GM12878 (cell line): Measurements from ENCODE around the gene CTNNA3. TPM values are rescaled to one million over a fixed set of nuclear protein-coding genes. Genes with fewer than 3 reads are reported as not detected.

ENCODE experiments used
- ATAC-seq: fragments of 200-7000 bp; cut with Tn5 transposase; 3 replicates; pipeline ENCODE4 v1.9.1; 2020; ENCODE audit warnings: mild to moderate bottlenecking, moderate library complexity
- BruUV-seq: library from RNA; stranded (reverse); fragments of 400-500 nt; replicated peaks from 2 replicates; lab custom pipeline; 2021; lab: Mats Ljungman, UMichigan
- CTCF ChIA-PET: fragments of 300-600 bp; sonication (Branson Sonifier 250); formaldehyde crosslinking; extraction: SDS; loops from one replicate; lab custom pipeline; 2021; ENCODE audit warnings: inconsistent platforms; lab: Yijun Ruan, JAX
- POLR2A ChIA-PET: fragments of 350-600 bp; formaldehyde crosslinking; extraction: SDS; loops from one replicate; lab custom pipeline; 2021; ENCODE audit warnings: inconsistent platforms; lab: Charles Lee
- RAD21 ChIA-PET: fragments of 300-600 bp; sonication (Branson Sonifier 250); formaldehyde crosslinking; loops from one replicate; lab custom pipeline; 2023; ENCODE audit warnings: antibody characterized with exemption; ENCODE audit not compliant: unreplicated experiment; lab: Charles Lee
- SMC1A ChIA-PET: fragments of 300-600 bp; sonication (Branson Sonifier 250); formaldehyde crosslinking; loops from one replicate; lab custom pipeline; 2023; ENCODE audit not compliant: unreplicated experiment, uncharacterized antibody; lab: Charles Lee
- DNase-seq: peaks from one replicate; pipeline ENCODE4 v3.0.0-alpha.2; 2011; ENCODE audit warnings: low read depth, low spot score
- FAIRE-seq: peaks from 3 replicates; lab custom pipeline; 2011; peaks lifted over from hg19 to GRCh38; lab: Jason Lieb, UNC
- H2AFZ ChIP-seq: 2 replicates; pipeline ENCODE4 v1.6.0; 2011; ENCODE audit warnings: low read depth, low read length, control low read depth; ENCODE audit not compliant: control insufficient read depth
- H3K27ac ChIP-seq: 2 replicates; pipeline ENCODE4 v1.5.1; 2011; ENCODE audit warnings: control low read depth; ENCODE audit not compliant: control insufficient read depth, insufficient read depth
- H3K27me3 ChIP-seq, 2 experiments: replicated peaks in 1 of 2; 2 replicates each; pipeline versions ENCODE4 v1.6.0 to v1.6.1; 2011; ENCODE audit warnings: low read length in 1 of 2; ENCODE audit not compliant: control insufficient read depth in 2 of 2, insufficient read depth in 2 of 2
- H3K36me3 ChIP-seq, 2 experiments: 2 replicates each; pipeline ENCODE4 v1.5.1; 2011; ENCODE audit warnings: low read length in 1 of 2; ENCODE audit not compliant: control insufficient read depth in 2 of 2, insufficient read depth in 2 of 2
- H3K4me1 ChIP-seq: 2 replicates; pipeline ENCODE4 v1.6.1; 2011; ENCODE audit warnings: mild to moderate bottlenecking, low read length, moderate library complexity, mixed read lengths; ENCODE audit not compliant: control insufficient read depth, insufficient read depth
- H3K4me2 ChIP-seq: 2 replicates; pipeline ENCODE4 v1.6.0; 2011; ENCODE audit warnings: control low read depth; ENCODE audit not compliant: control insufficient read depth, insufficient read depth
- H3K4me3 ChIP-seq: fragments of 200-600 bp; sonication (generic); 2 replicates; pipeline ENCODE4 v1.5.1; 2016
- H3K79me2 ChIP-seq: 2 replicates; pipeline ENCODE4 v1.6.0; 2011; ENCODE audit warnings: low read length; ENCODE audit not compliant: control insufficient read depth, insufficient read depth
- H3K9ac ChIP-seq: 2 replicates; pipeline ENCODE4 v1.8.0; 2011; ENCODE audit warnings: low read length, control low read depth, mixed read lengths; ENCODE audit not compliant: control insufficient read depth, insufficient read depth
- H3K9me3 ChIP-seq: replicated peaks from 3 replicates; pipeline ENCODE4 v1.5.1; 2011; ENCODE audit warnings: mild to moderate bottlenecking, low read length; ENCODE audit not compliant: control insufficient read depth, insufficient read depth
- H4K20me1 ChIP-seq: 2 replicates; pipeline ENCODE4 v1.6.0; 2011; ENCODE audit not compliant: control insufficient read depth, insufficient read depth
- ATF7 ChIP-seq: fragments of 450-650 bp; IDR thresholded peaks from 2 replicates; pipeline ENCODE4 v1.6.1; 2016; ENCODE audit warnings: low read depth, mild to moderate bottlenecking
- BMI1 ChIP-seq: fragments of 450-650 bp; IDR thresholded peaks from 2 replicates; pipeline ENCODE4 v1.6.1; 2016; ENCODE audit warnings: mild to moderate bottlenecking, moderate library complexity, borderline replicate concordance
- GATAD2B ChIP-seq: fragments of 450-650 bp; conservative IDR thresholded peaks from 2 replicates; pipeline ENCODE4 v1.6.1; 2017; ENCODE audit warnings: low read depth, mild to moderate bottlenecking, moderate library complexity
- NFXL1 ChIP-seq: fragments of 450-650 bp; IDR thresholded peaks from 2 replicates; pipeline ENCODE4 v1.6.1; 2017; ENCODE audit warnings: antibody characterized with exemption, mild to moderate bottlenecking, borderline replicate concordance
- NR2C1 ChIP-seq: fragments of 450-650 bp; IDR thresholded peaks from 2 replicates; pipeline ENCODE4 v1.6.1; 2017; ENCODE audit warnings: antibody characterized with exemption, mild to moderate bottlenecking, moderate library complexity
- RCOR1 ChIP-seq: conservative IDR thresholded peaks from 2 replicates; pipeline ENCODE4 v1.6.1; 2012; ENCODE audit warnings: low read depth, low read length, improper control_type of control experiment
- RFX5 ChIP-seq: IDR thresholded peaks from 2 replicates; pipeline ENCODE4 v1.6.1; 2011; ENCODE audit warnings: low read depth, low read length, improper control_type of control experiment
- SIN3A ChIP-seq: IDR thresholded peaks from 2 replicates; pipeline ENCODE4 v1.6.1; 2012; ENCODE audit warnings: low read depth, low read length, improper control_type of control experiment
- SREBF1 ChIP-seq: IDR thresholded peaks from 2 replicates; pipeline ENCODE4 v1.6.1; 2012; ENCODE audit warnings: mild to moderate bottlenecking, low read length
- TAF1 ChIP-seq: IDR thresholded peaks from 2 replicates; pipeline ENCODE4 v1.6.1; 2011; ENCODE audit warnings: mild to moderate bottlenecking, low read depth, low read length, borderline replicate concordance
- ZBTB4 ChIP-seq: fragments of 450-650 bp; formaldehyde crosslinking; IDR thresholded peaks from 2 replicates; pipeline ENCODE4 v1.4.0; 2022; ENCODE audit warnings: mild to moderate bottlenecking, moderate library complexity
- ZSCAN29 ChIP-seq: fragments of 450-650 bp; IDR thresholded peaks from 2 replicates; pipeline ENCODE4 v1.6.1; 2017; ENCODE audit warnings: mild to moderate bottlenecking, moderate library complexity
- WGBS: methylation state at CpG from one replicate; pipeline ENCODE4 v1.1.6; 2016; ENCODE audit warnings: low lambda C conversion rate; ENCODE audit not compliant: insufficient replicate concordance, insufficient coverage; ENCODE audit errors: missing lambda C conversion rate; 5-methylcytosine and 5-hydroxymethylcytosine counted together
- in situ Hi-C: fragments of 300-500 bp; cut with MboI; formaldehyde crosslinking; loops from 9 replicates; pipeline ENCODE4 v1.14.3; 2018; ENCODE audit warnings: mixed read lengths
- intact Hi-C: fragments of 100-400 bp; cut with micrococcal nuclease; formaldehyde crosslinking; loops from one replicate; pipeline ENCODE4 v1.14.2; 2022; ENCODE audit not compliant: unreplicated experiment
- polyA plus RNA-seq, 11 experiments: library from polyadenylated mRNA; depleted of rRNA in 4 of 11; unstranded in 6 of 11; stranded (reverse) in 5 of 11; fragments of >200 nt; fragmentation: Nextera tagmentation in 4 of 11; fragmentation: Illumina TruSeq in 1 of 11; extraction: Ambion mirVana in 4 of 11; extraction: Trizol in 1 of 11; gene quantifications; 1 replicate in 1 of 11; 2 replicates in 10 of 11; pipeline versions ENCODE4 v1.2.1 to v1.2.3, GENCODE V29; 2011 to 2016; ENCODE audit warnings: inconsistent platforms in 2 of 11, missing spikeins in 2 of 11, low read depth in 1 of 11
- total RNA-seq, 4 experiments: library from RNA; depleted of rRNA in 3 of 4; stranded (reverse); fragments of >200 nt in 3 of 4; fragmentation: Illumina TruSeq in 1 of 4; extraction: Trizol in 1 of 4; gene quantifications; 2 replicates each; pipeline versions ENCODE4 v1.2.1 to v1.2.3, GENCODE V29; 2013 to 2021
- TF ChIP-seq, protein P1 (sequence below): fragments of 450-650 bp; IDR thresholded peaks from 2 replicates; pipeline ENCODE4 v1.6.1; 2018; ENCODE audit warnings: borderline replicate concordance, mild to moderate bottlenecking; ENCODE audit not compliant: partially characterized antibody
- TF ChIP-seq, protein P2 (sequence below): fragments of 450-650 bp; IDR thresholded peaks from 2 replicates; pipeline ENCODE4 v1.6.1; 2017; ENCODE audit warnings: mild to moderate bottlenecking

Gene CTNNA3
- total and polyA plus RNA-seq, 10 of the 15 experiments (the other 5 are each of a cell fraction or from before 2014, with no cell fraction given) = under 0.01 to 4.5 (median 0.22) TPM; not detected in 2

- Histone ChIP-seq H3K9ac (no peak overlapping the region), H2AFZ (no peak overlapping the region), H3K4me3 (no peak overlapping the region), H3K9me3 (no peaks in the 10 kb centered on the region), H3K27me3 (no peaks in the 10 kb centered on the region), H3K79me2 (no peaks in the 10 kb centered on the region), H3K4me2 (no peak overlapping the region), H4K20me1 (no peaks in the 10 kb centered on the region), H3K36me3 (no peaks in the 10 kb centered on the region), H3K27ac (no peak overlapping the region), H3K4me1 (no peaks in the 10 kb centered on the region)
- TF ChIP-seq ATF7 = no peak
- TF ChIP-seq NFXL1 = no peak
- no peak for TF ChIP-seq NR2C1
- no peak for TF ChIP-seq SREBF1
- TF ChIP-seq RFX5 = no peak
- TF ChIP-seq ZSCAN29 = no peak
- no peak for TF ChIP-seq SIN3A
- TF ChIP-seq, protein P1, sequence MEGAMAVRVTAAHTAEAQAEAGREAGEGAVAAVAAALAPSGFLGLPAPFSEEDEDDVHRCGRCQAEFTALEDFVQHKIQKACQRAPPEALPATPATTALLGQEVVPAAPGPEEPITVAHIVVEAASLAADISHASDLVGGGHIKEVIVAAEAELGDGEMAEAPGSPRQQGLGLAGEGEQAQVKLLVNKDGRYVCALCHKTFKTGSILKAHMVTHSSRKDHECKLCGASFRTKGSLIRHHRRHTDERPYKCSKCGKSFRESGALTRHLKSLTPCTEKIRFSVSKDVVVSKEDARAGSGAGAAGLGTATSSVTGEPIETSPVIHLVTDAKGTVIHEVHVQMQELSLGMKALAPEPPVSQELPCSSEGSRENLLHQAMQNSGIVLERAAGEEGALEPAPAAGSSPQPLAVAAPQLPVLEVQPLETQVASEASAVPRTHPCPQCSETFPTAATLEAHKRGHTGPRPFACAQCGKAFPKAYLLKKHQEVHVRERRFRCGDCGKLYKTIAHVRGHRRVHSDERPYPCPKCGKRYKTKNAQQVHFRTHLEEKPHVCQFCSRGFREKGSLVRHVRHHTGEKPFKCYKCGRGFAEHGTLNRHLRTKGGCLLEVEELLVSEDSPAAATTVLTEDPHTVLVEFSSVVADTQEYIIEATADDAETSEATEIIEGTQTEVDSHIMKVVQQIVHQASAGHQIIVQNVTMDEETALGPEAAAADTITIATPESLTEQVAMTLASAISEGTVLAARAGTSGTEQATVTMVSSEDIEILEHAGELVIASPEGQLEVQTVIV = no peak
- TF ChIP-seq, protein P2, sequence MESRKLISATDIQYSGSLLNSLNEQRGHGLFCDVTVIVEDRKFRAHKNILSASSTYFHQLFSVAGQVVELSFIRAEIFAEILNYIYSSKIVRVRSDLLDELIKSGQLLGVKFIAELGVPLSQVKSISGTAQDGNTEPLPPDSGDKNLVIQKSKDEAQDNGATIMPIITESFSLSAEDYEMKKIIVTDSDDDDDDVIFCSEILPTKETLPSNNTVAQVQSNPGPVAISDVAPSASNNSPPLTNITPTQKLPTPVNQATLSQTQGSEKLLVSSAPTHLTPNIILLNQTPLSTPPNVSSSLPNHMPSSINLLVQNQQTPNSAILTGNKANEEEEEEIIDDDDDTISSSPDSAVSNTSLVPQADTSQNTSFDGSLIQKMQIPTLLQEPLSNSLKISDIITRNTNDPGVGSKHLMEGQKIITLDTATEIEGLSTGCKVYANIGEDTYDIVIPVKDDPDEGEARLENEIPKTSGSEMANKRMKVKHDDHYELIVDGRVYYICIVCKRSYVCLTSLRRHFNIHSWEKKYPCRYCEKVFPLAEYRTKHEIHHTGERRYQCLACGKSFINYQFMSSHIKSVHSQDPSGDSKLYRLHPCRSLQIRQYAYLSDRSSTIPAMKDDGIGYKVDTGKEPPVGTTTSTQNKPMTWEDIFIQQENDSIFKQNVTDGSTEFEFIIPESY = no peak
- TF ChIP-seq TAF1 = no peak
- no peak for TF ChIP-seq GATAD2B
- no peak for TF ChIP-seq ZBTB4 (CRISPR knock-in tag)
- TF ChIP-seq BMI1 = no peak
- TF ChIP-seq RCOR1 = no peak
- ChIA-PET CTCF (interaction anchor here (1.2 kb wide), 1 partner anchor 8 kb away, joined by 4 read pairs; no protein-coding TSS in a partner anchor), RAD21 (no interaction called here), POLR2A (no interaction called here), SMC1A (interaction anchor here (0.6 to 2.4 kb wide), 7 partner anchors 8 to 71 kb away, joined by 3 to 10 read pairs (median 3); no protein-coding TSS in a partner anchor)
- in situ Hi-C loops (no loop called here), intact Hi-C loops (no loop called here)
- BruUV-seq = no TSS peak
- ATAC-seq (no peak), FAIRE-seq (no peak), DNase-seq (no peak)
- 100% methylated on average over 1 of the region's 1 CpG for WGBS
Measured at GRCh38 chr10:67144530-67144929, 551.5 kb downstream of the CTNNA3 start.
